SK-N-SH (cell line): ENCODE results near the gene RFFL.
"Not testable (repeated sequence)": the region's sequence is repeated elsewhere in the genome, so short reads cannot be mapped to it uniquely, and the experiment has no call there.

Source experiments
- CTCF ChIP-seq: fragments of 200-600 bp; sonication (generic); IDR thresholded peaks from 2 replicates; pipeline ENCODE4 v1.6.1; 2017; ENCODE audit warnings: antibody characterized with exemption, mild to moderate bottlenecking, moderate library complexity
- FOXM1 ChIP-seq: IDR thresholded peaks from 2 replicates; pipeline ENCODE4 v1.4.0; 2012; ENCODE audit warnings: low read depth, mild to moderate bottlenecking
- ZBTB33 ChIP-seq: IDR thresholded peaks from 2 replicates; pipeline ENCODE4 v1.4.0; 2012; ENCODE audit warnings: low read depth, borderline replicate concordance

GRCh38 chr17:35110791-35111190 is 47.3 kb upstream of the RFFL start:
- not testable (repeated sequence) for TF ChIP-seq CTCF, ZBTB33, FOXM1
